T-helper 2 cell treated with Interferon-gamma antibody and Interleukin-4, amounts not matched to agents 5 μg/mL and 100 μg/mL, for 36 hours (primary cell): ENCODE results near the gene HSD17B12.
"Not testable (repeated sequence)": the region's sequence is repeated elsewhere in the genome, so short reads cannot be mapped to it uniquely, and the experiment has no call there.

Source experiments
- DNase-seq: peaks from one replicate; pipeline ENCODE4 v3.0.0; 2021; ENCODE audit warnings: low spot score
- H3K27ac Mint-ChIP-seq: one replicate; pipeline ENCODE4 v1.8.0; 2021; ENCODE audit warnings: mild to moderate bottlenecking, mixed read lengths
- H3K27me3 Mint-ChIP-seq: one replicate; pipeline ENCODE4 v1.8.0; 2021; ENCODE audit warnings: low read depth, mixed read lengths
- H3K36me3 Mint-ChIP-seq: one replicate; pipeline ENCODE4 v1.8.0; 2021; ENCODE audit warnings: low read depth, mixed read lengths
- H3K4me1 Mint-ChIP-seq: one replicate; pipeline ENCODE4 v1.8.0; 2021; ENCODE audit warnings: low read depth, mixed read lengths
- H3K4me3 Mint-ChIP-seq: one replicate; pipeline ENCODE4 v1.8.0; 2022; ENCODE audit warnings: mild to moderate bottlenecking, moderate library complexity, mixed read lengths
- H3K9me3 Mint-ChIP-seq: one replicate; pipeline ENCODE4 v1.8.0; 2021; ENCODE audit warnings: mixed read lengths

HSD17B12 gene

GRCh38 chr11:43671284-43671683 lies 9.3 kb upstream of the HSD17B12 start:
- H3K4me1 Mint-ChIP-seq, DNase-seq, H3K36me3 Mint-ChIP-seq, H3K9me3 Mint-ChIP-seq, H3K4me3 Mint-ChIP-seq, H3K27ac Mint-ChIP-seq: not testable (repeated sequence)
- H3K27me3 Mint-ChIP-seq, result peaks cover 27% of the 10 kb centered on the region

DNA sequence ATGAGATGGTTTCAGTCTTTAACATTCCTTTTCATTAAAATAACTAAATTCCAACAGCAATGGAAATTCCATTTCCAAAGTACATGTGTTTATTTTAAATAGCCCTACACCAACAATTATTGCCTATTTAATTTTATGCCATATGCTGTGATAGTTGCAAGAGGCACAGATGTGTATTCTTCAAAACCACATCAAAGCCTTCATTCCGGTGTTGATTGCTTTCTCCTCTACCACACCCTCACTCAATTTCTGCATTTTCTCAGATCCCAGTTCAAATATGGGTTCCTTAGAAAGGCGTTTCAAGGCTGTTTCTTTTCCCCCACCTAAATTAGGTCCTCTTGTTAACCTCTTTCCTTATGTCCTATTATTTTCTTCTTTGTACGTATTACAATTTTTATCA lies 6.0 kb upstream of the HSD17B12 start:
- DNase-seq, result no peak
- Mint-ChIP-seq H3K36me3 (no peaks in the 10 kb centered on the region), H3K9me3 (peaks cover 11% of the 10 kb centered on the region), H3K27ac (no peak overlapping the region), H3K4me1 (peaks cover 10% of the 10 kb centered on the region), H3K4me3 (no peak overlapping the region), H3K27me3 (peaks cover 21% of the 10 kb centered on the region)

GRCh38 chr11:43676933-43677332 lies 3.6 kb upstream of the HSD17B12 start:
- H3K27me3 Mint-ChIP-seq, result peaks cover 21% of the 10 kb centered on the region
- peaks cover 16% of the 10 kb centered on the region for H3K9me3 Mint-ChIP-seq
- H3K4me1 Mint-ChIP-seq, result peaks cover 22% of the 10 kb centered on the region
- no peak overlapping the region for H3K4me3 Mint-ChIP-seq
- DNase-seq, result no peak
- H3K27ac Mint-ChIP-seq, result no peak overlapping the region
- H3K36me3 Mint-ChIP-seq, result peaks cover 12% of the 10 kb centered on the region

GRCh38 chr11:43681401-43681942 lies 934 bp downstream of the HSD17B12 start:
- H3K36me3 Mint-ChIP-seq, result peaks cover 47% of the 10 kb centered on the region
- H3K4me1 Mint-ChIP-seq, result peaks cover 44% of the 10 kb centered on the region
- H3K9me3 Mint-ChIP-seq, result peaks cover 16% of the 10 kb centered on the region
- H3K4me3 Mint-ChIP-seq, result peak overlapping the region; percentile 98
- peaks cover 2% of the 10 kb centered on the region for H3K27me3 Mint-ChIP-seq
- H3K27ac Mint-ChIP-seq, result peak overlapping the region; percentile 99
- DNase-seq, result no peak

DNA sequence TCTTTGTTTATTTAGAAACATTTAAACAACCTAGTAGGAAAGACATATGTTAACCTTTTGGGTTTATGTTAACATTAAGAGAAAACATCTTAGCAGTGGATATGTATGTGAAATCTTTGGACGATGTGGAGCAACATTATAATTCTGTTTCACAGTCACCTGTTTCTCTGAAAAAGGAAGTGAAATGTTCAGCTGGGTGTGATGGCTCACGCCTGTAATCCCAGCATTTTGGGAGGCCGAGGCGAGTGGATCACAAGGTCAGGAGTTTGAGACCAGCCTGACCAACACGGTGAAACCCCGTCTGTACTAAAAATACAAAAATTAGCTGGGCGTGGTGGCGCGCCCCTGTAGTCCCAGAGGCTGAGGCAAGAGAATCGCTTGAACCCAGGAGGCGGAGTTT lies 1.5 kb downstream of the HSD17B12 start:
- H3K4me1 Mint-ChIP-seq, result peaks cover 45% of the 10 kb centered on the region
- H3K36me3 Mint-ChIP-seq, result peaks cover 48% of the 10 kb centered on the region

DNA sequence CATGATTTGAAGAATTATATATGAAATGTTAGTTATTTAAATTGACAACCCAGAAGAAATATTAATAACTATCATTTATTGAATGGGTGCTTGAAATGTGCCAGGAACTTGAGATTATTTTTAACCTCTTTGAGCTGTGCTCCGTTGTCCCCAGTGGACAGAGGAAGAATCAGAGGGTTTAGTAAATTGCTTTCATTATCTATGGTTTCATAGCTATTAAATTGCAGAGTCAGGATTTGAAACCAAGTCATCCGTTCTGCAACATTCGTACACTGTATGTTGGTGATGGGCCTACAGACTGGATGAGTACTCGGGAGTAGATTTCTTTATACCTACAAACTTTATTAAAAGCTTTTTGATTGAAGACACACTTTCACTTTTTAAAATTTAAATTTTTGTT lies 4.9 kb downstream of the HSD17B12 start:
- Mint-ChIP-seq H3K9me3 (no peaks in the 10 kb centered on the region), H3K36me3 (peaks cover 55% of the 10 kb centered on the region), H3K27me3 (no peaks in the 10 kb centered on the region), H3K4me3 (no peak overlapping the region), H3K27ac (no peak overlapping the region), H3K4me1 (peaks cover 47% of the 10 kb centered on the region)
- DNase-seq, result no peak

More for the DNA sequence above, 1.5 kb downstream of the HSD17B12 start:
- H3K9me3 Mint-ChIP-seq, result peaks cover 16% of the 10 kb centered on the region
- H3K27me3 Mint-ChIP-seq, DNase-seq: not testable (repeated sequence)
- H3K27ac Mint-ChIP-seq, result peak overlapping the region; percentile 99
- peak overlapping the region; percentile 98 for H3K4me3 Mint-ChIP-seq

DNA sequence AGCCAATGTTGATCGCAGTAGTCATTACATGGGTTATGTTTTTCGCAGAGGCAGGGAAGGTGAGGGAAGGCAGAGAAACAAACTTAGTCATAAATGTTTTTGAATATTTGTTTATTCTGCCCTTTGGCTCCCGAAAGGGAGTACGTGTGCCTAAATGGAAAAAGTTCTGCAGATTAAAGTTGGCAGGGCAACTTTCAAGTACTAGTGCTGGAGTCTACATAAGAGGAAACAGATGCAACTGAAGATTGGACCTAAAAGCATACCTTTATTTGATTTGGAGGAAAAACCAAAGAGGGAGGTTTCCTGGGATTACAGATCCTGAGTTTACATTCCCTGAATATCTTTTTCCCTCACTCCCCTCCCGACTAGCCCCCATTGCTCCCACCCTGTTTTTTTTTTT lies 5.7 kb downstream of the HSD17B12 start:
- Mint-ChIP-seq H3K27me3 (no peaks in the 10 kb centered on the region), H3K9me3 (no peaks in the 10 kb centered on the region), H3K4me1 (peaks cover 50% of the 10 kb centered on the region), H3K27ac (no peak overlapping the region), H3K4me3 (no peak overlapping the region), H3K36me3 (peaks cover 56% of the 10 kb centered on the region)
- no peak for DNase-seq

- DNase-seq, result no peak
- no peak overlapping the region for H3K4me3 Mint-ChIP-seq
- H3K27me3 Mint-ChIP-seq, result no peaks in the 10 kb centered on the region
- no peaks in the 10 kb centered on the region for H3K9me3 Mint-ChIP-seq
- peaks cover 53% of the 10 kb centered on the region for H3K36me3 Mint-ChIP-seq
- H3K4me1 Mint-ChIP-seq, result peaks cover 48% of the 10 kb centered on the region
- H3K27ac Mint-ChIP-seq, result no peak overlapping the region
Measured at GRCh38 chr11:43687120-43687791, 6.7 kb downstream of the HSD17B12 start.

- Mint-ChIP-seq H3K9me3 (no peaks in the 10 kb centered on the region), H3K27me3 (no peaks in the 10 kb centered on the region), H3K36me3 (peaks cover 44% of the 10 kb centered on the region), H3K4me1 (peaks cover 44% of the 10 kb centered on the region), H3K4me3 (no peak overlapping the region), H3K27ac (no peak overlapping the region)
- no peak for DNase-seq
Measured at GRCh38 chr11:43688394-43688793, 7.9 kb downstream of the HSD17B12 start.

DNA sequence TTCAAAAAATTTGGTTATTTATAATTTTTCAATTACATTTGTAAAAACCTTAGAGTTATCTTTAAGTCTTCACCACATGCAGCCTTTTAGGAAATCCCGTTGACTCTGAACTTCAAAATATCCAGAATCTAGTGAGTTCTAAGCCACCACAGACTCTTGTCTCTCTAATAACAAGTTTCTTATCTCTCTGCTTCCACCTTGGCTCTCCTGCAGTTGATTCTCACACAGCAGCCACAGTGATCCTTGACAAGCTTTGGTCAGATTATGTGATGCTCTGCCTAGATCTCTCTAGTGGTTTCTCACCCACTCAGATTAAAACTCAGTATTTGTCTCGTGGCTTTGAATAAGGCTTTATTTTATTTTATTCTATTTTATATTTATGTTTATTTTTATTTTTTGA lies 8.6 kb downstream of the HSD17B12 start:
- Mint-ChIP-seq H3K27ac (no peak overlapping the region), H3K27me3 (no peaks in the 10 kb centered on the region), H3K4me3 (no peak overlapping the region), H3K9me3 (no peaks in the 10 kb centered on the region), H3K36me3 (peaks cover 41% of the 10 kb centered on the region), H3K4me1 (peaks cover 47% of the 10 kb centered on the region)
- DNase-seq, result no peak

DNA sequence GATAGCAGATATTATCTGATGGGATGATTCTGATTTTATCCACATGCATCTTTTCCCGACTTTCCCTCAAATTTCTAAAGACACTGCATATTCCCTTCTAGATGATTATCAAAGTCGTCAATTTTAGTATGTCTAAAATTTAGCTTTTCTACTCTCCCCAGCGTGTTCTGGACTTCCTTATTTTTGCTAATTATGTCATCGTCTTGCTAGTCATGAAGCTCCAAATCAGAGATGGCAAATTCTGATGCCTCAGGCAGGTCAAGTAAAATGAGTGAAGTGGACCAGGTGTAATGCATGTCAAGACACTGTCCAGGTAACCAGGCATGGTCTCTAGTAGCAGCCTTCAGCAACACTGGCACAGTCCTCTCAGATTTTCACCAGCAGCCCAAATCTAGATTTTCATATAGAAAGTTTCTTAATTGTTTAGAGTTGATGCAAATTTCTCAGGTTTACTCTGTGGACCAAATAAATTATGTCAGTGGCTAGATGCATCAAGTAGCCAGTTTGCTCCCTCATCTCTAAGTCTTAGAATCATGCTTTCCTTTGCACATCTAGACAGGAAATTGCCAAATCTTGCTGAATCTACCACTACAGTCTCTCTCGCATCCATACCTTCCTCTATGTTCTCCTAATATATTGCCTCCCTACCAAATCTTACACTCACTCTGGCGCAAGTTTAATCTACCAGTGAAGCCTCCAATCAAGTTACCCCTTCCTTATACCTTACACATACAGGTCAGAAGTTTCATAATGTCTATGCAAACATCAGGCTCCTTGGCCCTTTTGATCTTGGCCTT lies 10.6 kb downstream of the HSD17B12 start:
- Mint-ChIP-seq H3K9me3 (no peaks in the 10 kb centered on the region), H3K4me3 (no peak overlapping the region), H3K27me3 (no peaks in the 10 kb centered on the region), H3K36me3 (peaks cover 28% of the 10 kb centered on the region), H3K27ac (no peak overlapping the region), H3K4me1 (peaks cover 35% of the 10 kb centered on the region)
- no peak for DNase-seq

DNA sequence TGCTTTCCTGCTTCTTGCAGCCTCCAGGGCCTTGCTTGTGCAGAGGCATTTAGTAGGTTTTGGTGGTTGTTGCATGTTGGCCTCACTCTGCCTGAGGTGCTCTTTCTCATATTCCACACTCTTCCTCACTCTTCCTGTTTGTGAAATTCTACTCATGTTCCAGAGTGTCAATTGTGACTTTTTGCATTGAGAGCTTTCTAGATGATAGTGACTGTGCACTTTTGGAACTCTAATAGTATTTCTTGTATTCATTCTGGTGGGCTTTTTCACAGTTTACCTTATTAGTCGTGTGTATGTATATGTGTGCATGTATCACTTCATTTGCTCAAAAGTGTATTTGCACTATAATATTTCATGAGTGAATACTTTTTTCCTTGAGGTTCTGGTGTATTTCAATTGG lies 11.3 kb downstream of the HSD17B12 start:
- no peak for DNase-seq
- Mint-ChIP-seq H3K27ac (no peak overlapping the region), H3K4me3 (no peak overlapping the region), H3K4me1 (peaks cover 32% of the 10 kb centered on the region), H3K9me3 (no peaks in the 10 kb centered on the region), H3K27me3 (no peaks in the 10 kb centered on the region), H3K36me3 (peaks cover 24% of the 10 kb centered on the region)

GRCh38 chr11:43693069-43693468 lies 12.5 kb downstream of the HSD17B12 start:
- peaks cover 28% of the 10 kb centered on the region for H3K4me1 Mint-ChIP-seq
- H3K27ac Mint-ChIP-seq, result no peak overlapping the region
- no peaks in the 10 kb centered on the region for H3K9me3 Mint-ChIP-seq
- peaks cover 19% of the 10 kb centered on the region for H3K36me3 Mint-ChIP-seq
- H3K4me3 Mint-ChIP-seq, result no peak overlapping the region
- H3K27me3 Mint-ChIP-seq, result no peaks in the 10 kb centered on the region
- no peak for DNase-seq

GRCh38 chr11:43693731-43694130 lies 13.2 kb downstream of the HSD17B12 start:
- H3K36me3 Mint-ChIP-seq, result peaks cover 19% of the 10 kb centered on the region
- no peak overlapping the region for H3K4me3 Mint-ChIP-seq
- DNase-seq, result no peak
- no peaks in the 10 kb centered on the region for H3K9me3 Mint-ChIP-seq
- H3K4me1 Mint-ChIP-seq, result peaks cover 28% of the 10 kb centered on the region
- no peak overlapping the region for H3K27ac Mint-ChIP-seq
- H3K27me3 Mint-ChIP-seq, result no peaks in the 10 kb centered on the region
